ENCODE data around the gene ABCD3.
A peak's percentile ranks its signal among the peaks of the same experiment; 100 is the strongest.

Gene ABCD3

GRCh38 chr1:94529416-94529815 lies 111.2 kb downstream of the ABCD3 start:
- no peak for DNase-seq

GRCh38 chr1:94530373-94530878 lies 112.2 kb downstream of the ABCD3 start:
- no peak for DNase-seq

- no peak for DNase-seq
Observed at GRCh38 chr1:94531664-94532063, 113.5 kb downstream of the ABCD3 start.

GRCh38 chr1:94532077-94532476 lies 113.9 kb downstream of the ABCD3 start:
- no peak for DNase-seq

GRCh38 chr1:94535095-94535494 lies 116.9 kb downstream of the ABCD3 start:
- peak; percentile 58 for DNase-seq

GRCh38 chr1:94535879-94536278 lies 117.7 kb downstream of the ABCD3 start:
- no peak for DNase-seq

- no peak for DNase-seq
Observed at GRCh38 chr1:94537254-94537653, 119.1 kb downstream of the ABCD3 start.

- no peak for DNase-seq
Observed at GRCh38 chr1:94538243-94538827, 120.1 kb downstream of the ABCD3 start.

- no peak for DNase-seq
Observed at GRCh38 chr1:94539496-94539895, 121.3 kb downstream of the ABCD3 start.

GRCh38 chr1:94540440-94541245 lies 122.5 kb downstream of the ABCD3 start:
- no peak for DNase-seq

- DNase-seq: peak; percentile 77
Observed at GRCh38 chr1:94541246-94542087, 123.3 kb downstream of the ABCD3 start, which contains the start of gene F3. Gene F3 (minus strand): TSS chr1:94541759. CDS start chr1:94541636, 123 bp downstream.

GRCh38 chr1:94542088-94542870 lies 124.1 kb downstream of the ABCD3 start:
- DNase-seq: peak; percentile 24

GRCh38 chr1:94543001-94543400 lies 124.8 kb downstream of the ABCD3 start:
- DNase-seq: no peak

- DNase-seq: no peak
Observed at GRCh38 chr1:94543893-94544635, 125.9 kb downstream of the ABCD3 start.

- no peak for DNase-seq
Observed at GRCh38 chr1:94544706-94545490, 126.7 kb downstream of the ABCD3 start.

- DNase-seq: no peak
Observed at GRCh38 chr1:94549706-94550105, 131.5 kb downstream of the ABCD3 start.

- no peak for DNase-seq
Observed at GRCh38 chr1:94550396-94550795, 132.2 kb downstream of the ABCD3 start.

- no peak for DNase-seq
Observed at GRCh38 chr1:94550800-94551241, 132.6 kb downstream of the ABCD3 start.

- peak; percentile 34 for DNase-seq
Observed at GRCh38 chr1:94551449-94551848, 133.3 kb downstream of the ABCD3 start.

GRCh38 chr1:94552071-94552586 lies 133.9 kb downstream of the ABCD3 start:
- peak; percentile 8 for DNase-seq

GRCh38 chr1:94553323-94553730 lies 135.1 kb downstream of the ABCD3 start:
- DNase-seq: peak; percentile 11

Measured in NCI-H146 (cell line).